Endometrium (tissue), 2 donors: ENCODE data around the gene AIFM1.

Experiments used
- FAIRE-seq: peaks from 2 replicates; lab custom pipeline; 2012; peaks lifted over from hg19 to GRCh38; lab: Jason Lieb, UNC
- donor health status: control.
- donor health status: control.

Gene AIFM1

DNA sequence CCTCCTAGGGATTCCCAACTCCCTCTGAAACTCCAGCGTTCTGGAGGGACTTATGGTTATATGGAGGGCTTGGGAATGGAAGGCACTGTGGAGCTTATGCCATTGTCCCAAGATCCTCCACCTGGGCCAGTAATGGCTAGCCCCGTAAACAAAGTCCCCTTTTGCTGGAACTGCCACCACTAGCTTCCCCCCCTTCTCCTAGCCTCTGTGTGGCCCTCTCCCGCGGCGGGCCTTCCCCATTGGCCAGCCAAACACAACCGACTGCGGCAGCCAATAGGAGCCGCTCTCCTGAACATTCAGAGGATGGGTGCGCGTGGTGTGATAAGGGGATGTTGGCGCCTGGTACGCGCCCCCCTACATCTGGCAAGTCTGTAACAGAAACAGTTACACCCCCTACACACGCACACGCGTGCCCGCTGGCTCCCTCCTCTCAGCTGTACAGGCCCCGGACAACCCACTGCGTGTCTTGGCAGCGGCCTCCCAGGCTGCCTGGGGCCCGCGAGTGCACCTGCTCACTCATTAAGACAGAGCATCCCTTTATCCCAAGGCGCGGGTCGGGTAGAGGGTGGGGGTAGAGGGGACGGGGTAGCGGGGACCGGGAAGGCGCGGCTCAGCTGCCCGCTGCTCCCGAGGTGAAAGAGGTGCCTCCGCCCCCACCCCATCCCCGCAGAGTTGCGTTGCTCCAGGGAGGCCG lies 5.3 kb upstream of the AIFM1 start:
- FAIRE-seq = no peak

DNA sequence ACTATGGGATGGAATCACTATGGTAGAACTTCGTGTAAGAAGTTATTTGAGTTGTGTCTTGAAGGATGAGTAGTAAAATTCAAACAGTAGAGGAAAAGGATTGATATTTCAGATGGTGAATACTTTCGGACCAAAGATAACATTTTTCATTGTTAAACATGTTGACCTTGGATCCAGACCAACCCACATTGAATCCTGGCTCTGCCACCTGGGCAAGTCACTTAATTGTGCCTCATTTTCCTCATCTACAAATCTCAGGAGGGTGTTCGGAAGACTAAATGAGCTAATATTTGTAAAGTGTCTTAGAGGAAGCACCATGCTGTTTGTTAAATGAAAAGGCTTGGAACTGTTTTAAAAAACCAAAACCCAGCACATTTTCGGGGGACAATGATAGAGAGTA lies 1.4 kb upstream of the AIFM1 start:
- FAIRE-seq = no peak

DNA sequence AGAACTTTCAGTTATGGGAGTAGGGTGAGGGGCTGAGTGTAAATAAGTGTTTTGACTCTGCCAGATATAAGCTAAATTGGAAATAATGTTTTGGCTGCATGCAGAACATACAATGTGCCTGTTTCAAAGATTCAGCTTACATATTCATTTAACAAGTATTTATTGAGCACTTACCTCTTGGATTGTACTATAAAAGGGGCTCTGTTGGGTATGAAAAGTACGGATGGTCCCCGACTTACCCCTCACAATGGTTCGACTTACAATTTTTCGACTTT lies 799 bp upstream of the AIFM1 start:
- no peak for FAIRE-seq

DNA sequence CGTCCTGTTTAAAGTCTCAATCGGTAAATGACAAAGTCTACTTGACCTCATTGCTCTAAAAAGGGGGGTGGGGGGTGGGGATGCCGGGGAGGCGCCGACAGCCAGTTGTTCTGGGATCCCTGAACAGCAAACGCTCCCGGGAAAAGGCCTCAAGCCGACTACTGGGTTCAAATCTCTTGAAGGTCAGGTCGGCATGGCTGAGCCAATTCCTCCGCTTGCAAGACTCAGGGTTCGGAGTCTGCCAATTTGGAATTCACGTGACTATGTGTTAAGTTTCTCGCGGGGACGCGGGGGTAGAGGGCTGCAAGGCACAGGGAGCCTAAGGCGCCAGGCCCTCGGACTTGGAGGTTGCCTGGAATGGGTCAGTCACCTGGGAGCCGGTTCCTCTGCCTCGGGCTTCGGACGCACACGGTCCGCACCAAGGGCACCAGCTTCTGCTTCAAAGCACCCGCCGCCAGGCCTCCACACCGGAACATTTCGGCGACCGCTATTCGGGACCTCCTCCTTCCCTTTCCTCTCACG lies 399 bp downstream of the AIFM1 start:
- no peak for FAIRE-seq

DNA sequence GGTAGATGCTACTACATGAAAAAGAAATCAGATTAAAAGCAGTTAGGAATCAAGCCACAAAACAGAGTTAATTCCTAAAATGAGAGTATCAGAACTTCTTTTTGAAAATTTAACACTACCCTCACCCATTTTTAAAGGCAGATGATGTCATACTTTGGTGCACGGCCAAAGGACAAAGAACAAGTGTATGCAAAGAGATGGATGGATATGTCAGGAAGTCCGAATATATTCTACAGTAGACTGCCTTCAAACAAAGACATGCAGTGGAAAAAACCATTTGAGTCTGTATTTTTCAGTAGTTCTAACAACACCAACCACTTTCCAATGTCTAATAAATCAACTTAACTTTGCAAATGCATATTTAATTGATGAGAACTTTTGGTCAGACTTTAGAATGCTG lies 2.2 kb downstream of the AIFM1 start:
- FAIRE-seq = no peak

DNA sequence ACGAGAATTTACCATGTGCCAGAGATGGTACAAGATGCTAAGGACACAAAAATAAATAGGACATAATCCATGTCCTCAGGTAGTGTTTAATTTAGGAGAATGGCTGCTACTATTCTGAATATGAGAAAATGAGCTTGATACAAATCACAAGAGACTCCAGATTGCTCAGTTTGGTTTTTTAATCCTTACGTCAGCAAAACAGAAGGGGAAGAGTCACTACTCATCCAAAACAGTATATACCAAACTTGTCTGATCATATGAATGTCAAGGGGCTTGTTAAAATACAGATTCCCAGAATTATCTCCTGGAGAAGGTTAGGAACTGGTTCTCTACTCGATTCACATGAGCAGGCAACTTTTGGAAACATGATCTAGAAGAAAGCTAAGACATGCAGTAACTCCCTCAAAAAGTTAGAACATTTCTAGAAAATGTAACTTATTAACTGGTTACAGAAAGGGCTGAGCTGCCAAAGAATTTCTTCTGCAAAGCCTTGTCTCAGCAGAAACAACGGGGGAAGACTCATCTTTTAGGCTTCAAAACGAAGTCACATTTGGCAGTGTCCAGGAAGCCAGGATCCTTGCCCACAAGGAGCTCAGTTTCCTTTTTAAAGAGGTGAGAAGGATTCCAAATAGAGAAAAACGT lies 3.4 kb downstream of the AIFM1 start:
- no peak for FAIRE-seq

DNA sequence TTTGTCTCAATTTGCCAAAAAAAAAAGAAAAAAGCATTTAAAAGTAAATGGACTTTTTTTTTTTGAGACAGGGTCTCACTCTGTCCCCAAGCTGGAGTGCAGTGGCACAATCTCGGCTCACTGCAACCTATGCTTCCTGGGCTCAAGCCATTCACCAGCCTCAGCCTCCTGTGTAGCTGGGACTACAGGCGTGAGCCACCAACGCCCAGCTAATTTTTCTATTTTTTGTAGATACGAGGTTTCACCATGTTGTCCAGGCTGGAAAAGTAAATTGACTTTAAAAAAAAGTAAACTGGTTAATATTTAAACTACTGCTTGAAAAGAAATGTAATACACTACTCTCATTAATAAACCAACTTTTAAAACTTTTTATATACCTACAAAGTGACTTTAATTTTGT lies 5.9 kb downstream of the AIFM1 start:
- FAIRE-seq = no peak

DNA sequence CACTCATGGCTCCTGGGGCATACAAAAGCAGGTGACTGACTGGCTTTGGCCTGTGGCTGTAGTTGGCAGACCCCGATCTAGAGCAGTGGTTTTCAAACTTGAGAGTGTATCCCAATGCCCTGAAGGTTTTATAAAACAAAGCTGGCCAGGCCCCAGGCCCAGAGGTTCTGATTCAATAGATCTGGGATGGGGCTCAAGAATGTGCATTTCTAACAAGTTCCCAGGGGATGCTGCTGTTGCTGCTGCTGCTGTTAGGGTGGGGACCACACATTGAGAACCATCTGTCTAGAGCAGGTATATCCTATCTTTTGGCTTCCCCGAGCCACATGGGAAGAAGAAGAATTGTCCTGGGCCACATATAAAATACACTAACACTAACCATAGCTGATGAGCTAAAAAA lies 7.3 kb downstream of the AIFM1 start:
- FAIRE-seq = no peak

DNA sequence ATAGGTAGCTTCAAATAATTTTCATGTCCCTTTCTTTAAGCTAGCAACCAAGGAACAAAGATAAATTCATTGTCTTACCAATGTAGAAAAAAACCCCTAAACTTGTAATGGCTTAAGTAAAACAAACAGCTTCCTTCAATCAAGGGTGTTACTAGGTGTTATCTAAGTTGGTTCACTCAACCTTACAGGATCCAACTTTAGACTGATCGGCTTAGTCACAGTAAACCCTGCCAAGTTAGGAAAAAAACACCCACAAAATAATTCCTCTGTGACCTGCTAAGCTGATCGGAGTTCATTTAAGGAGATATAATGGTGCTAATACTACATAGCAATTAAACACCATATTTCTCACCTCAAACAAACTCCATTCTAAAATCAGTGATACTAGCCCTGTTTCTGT lies 10.1 kb downstream of the AIFM1 start:
- no peak for FAIRE-seq

DNA sequence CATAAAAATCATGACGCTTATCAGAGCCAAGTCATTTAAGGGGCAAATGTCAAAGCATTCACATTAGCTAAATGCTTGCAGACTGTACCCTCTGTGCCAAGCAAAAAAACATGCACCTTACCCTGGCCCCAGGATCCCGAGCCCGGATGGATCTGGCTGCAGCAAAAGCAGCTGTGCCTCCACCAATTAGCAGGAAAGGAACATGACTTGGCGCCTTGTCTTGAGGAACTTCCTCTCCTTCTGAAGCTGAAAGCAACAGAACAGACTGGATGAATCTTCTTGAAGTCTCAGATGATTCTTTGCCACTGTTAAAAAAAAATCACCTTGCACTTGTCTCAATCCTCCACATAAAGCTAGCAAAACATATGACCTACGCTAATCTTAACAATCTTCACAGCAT lies 18.0 kb downstream of the AIFM1 start:
- FAIRE-seq = no peak

DNA sequence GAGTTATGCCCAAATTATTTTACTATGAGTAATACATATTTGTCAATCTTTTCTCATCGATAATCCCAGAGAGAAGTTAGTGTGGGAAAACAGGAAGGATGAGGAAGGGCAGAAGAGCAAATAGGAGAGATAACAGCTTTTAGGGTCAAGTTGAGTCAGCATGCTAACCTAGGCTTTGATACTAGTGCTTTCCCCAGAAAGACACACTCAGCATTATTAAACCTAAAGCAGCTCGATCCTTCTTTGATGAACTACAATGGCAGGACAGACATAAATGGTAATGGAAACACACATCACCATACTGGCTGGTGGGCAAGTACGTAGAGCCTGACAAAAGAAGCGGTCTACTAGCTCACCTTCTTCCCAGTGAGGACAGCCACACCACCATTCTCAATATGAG lies 20.5 kb downstream of the AIFM1 start:
- no peak for FAIRE-seq

DNA sequence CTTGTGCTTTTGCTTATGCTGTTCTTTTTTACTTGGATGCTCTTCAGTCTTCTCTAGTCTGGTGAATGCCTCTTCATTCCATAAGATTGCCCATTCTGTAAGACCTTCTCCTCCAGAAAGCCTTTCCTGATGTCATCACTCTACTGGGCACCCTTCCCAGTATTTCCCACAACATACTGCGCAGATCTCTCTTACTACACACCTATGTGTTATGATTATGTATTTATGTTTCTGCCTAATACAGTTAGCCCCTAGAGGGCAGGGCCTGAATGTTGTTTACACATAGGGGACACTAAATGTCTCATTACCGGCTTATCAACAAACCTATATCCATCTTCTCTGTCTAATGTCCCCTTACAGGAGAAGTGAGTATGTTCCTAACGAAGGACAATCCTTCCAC lies 21.1 kb downstream of the AIFM1 start:
- FAIRE-seq = no peak

DNA sequence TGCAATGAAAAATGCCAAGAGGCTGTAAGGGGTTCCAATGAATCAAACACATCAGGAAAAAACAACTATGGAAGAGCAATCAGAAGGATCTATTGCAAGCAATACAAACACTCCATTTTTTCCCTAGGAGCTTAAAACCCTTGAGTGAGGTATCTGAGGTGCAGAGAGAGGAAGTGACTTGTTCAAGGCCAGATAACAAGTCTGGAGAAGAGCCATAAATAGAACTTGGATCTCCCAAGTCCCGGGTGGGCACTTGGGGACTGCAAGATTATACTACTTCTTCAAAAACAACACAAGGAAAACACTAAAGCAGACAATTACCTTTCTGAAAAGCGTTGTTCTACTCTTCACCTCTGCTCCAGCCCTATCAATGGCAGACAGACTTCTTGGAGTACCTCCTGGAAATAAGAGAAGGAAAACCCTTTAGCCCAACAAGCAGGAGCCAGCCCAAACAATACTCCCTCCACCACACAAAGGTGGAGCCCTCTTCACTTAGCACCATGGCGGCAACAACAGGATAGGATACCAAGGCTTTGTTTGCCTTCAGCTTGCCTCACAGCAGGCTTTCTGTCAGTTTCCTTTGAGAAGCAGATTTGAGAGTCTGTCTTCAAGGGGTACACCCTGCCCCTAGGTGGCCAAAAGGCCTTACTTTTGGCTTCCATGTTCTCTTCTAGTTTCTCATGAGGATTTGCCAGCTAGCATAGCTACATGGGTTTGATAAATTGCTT lies 26.0 kb downstream of the AIFM1 start:
- FAIRE-seq = no peak

DNA sequence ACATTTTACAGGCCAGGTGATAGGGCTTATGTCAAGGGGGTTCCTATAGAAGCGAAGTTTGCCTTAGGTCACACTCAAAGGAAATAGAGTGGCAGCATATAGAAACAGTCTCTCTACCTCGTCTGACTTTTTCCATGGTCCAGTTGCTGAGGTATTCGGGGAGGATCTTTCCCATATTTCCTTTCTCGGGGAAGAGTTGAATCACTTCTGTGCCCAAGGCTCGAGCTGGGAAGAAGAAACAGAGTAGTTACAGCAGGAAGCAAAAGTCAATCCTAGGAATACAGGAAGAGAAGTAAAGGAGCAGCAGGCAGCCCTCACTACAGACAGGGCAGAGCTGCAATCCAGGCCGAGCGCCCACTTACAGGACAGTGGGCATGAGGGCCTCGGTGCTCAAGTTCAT lies 28.7 kb downstream of the AIFM1 start:
- FAIRE-seq = no peak

DNA sequence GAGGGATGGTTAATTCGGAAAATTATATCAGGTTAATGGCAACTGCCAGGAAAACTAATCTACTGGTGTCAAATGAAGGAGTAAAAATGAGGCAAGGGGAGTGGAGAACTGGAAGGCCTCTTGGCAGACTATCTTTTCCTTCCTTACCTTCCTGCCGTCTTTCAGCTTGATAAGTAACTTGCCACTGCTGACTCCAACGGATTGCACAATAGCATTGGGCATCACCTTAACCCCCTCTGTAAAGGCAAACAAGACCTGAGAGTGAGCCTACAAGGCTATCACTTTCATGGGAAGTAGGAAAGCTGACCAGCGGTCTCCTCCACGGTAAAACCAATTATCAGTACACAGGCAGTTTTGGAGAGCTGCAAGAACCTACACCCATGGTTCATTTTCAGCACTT lies 29.1 kb downstream of the AIFM1 start:
- no peak for FAIRE-seq

DNA sequence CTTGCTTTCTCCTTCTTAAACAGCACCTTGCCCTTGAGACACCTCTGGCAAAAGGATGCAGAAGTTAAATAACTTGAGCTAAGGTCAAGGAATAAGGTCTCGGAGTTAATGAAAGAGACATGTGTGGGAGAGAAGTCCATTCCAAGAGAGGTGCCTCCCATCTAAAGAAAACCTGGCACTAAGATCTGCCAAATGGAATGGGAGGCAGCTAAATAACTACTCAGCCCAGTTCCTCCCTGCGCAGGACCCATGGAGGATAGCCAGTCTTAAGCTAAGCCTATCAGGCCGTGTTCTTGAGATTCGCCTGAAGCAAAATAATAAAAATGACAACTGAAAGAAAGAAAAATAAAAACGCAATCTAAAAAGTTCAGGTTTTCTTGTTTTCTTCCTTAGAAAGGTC lies 34.7 kb downstream of the AIFM1 start:
- no peak for FAIRE-seq

DNA sequence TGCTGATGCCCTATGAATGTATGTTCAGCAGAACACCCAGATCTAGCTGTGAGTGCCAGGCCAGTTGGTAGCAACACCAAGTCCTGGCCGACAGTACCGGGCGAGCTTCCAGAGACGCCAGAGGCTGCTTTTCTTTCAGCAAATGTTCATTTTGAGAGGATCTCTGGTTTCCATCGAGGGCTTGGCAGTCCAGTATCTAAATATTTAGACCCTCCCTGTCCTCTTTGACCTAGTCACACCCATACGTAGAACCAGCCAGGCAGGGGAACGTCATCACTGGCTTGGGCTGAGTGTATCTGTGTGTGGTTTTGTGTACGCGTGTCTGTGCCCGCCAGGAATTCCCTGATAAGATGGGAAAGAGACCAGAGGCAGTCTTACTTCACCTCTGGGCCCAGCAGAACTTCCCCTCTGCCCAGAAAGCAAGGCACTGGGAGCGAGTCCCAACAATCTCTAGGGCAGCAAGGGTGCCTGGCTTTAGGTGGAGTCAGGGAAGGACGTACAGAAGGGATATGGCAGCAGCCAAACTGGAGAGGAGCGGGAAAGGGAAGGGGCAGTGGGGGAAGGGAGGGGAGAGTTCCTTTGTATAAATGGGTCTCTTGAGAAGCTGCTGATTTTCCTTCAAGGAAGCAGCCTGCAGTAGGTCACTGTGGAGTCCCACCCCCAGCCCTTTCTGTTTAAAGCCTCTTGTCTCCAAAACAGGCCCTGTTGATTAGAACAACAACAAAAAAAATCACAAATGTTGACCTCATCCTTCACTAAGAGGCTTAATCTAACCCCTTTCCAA lies 40.4 kb downstream of the AIFM1 start:
- no peak for FAIRE-seq

DNA sequence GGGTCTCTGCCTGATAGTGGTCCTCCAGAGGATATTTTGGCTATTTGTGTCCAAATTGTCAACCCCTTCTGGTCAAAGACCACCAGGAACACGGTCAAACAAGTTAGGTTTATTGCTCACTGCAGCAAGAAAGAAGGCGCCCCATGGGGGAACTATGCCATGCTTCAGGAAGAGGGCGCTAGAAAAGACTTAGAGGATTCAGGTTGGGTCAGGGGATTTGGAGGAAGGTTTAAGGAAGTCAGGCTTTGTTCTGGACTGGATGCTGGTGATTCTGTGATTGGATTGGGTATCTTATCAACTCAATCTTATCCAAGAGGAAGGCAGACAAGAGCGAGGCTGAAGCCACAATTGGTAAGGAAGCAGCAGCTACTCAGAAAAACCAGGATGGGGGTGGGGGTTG lies 41.1 kb downstream of the AIFM1 start:
- FAIRE-seq = no peak

DNA sequence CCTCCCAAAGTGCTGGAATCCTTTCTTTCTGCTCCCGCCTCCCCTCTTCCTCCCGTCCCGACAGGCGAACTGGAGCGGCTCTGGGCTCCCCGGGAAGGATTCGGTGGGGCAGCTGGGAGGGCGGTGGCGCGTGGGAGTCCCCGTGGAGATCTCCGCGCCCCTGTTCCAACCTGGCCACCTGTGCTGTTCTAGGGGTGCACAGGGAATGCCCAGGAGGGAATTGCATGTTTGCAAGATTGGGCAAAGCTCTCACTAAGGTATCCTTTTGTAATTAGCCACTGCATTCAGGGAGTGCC lies 44.2 kb downstream of the AIFM1 start:
- no peak for FAIRE-seq

DNA sequence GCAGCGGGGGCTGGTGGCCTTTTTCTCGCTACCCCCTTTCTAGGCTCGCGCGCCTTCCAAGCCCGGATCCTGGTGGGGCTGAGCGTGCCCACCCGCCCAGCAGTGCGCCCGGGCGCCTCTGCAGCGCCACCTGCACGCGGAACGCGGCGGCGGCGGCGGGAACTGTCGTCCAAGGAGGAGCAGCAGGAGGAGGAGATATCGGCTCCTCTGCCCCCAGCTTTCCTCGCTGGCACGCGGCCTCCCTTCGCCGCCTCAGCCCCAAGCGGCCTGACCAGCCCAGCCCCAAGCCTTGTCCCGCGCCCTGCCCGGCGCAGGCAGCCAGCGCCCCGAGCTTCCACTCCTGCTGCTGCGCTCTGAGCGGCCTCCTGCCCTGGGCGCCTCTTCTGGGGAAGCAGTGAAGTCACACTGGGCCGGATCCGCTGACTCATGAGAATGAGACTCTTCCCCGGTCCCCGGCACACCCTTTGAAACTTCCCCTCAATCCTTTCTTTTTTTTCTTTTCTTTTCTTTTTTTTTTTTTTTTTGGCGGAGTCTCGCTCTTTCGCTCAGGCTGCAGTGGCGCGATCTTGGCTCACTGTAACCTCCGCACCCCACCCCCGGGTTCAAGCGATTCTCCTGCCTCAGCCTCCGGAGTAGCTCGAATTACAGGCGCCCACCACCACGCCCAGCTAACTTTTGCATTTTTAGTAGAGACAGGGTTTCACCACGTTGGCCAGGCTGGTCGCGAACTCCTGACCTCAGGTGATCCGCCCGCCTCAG lies 44.7 kb downstream of the AIFM1 start:
- no peak for FAIRE-seq

DNA sequence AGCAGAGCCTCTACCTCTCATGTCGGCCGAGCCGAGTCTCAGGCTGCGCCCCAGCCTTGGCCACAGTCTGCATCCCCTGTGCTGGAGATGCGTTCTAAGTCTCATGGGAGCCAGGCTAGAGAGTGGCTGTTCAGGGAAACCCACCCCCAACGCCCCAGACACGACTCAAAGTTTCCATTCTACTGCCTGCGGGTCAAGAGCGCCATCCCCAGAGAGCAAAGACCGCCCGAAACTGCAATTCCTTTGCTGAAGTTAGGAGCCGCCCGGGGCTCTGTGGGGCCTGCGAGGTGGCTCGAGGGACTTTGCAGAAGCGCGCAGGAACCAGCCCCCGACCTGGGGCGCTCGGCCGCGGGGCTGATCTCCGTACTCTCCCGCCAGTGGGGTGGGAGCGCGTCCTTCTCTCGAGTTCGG lies 45.3 kb downstream of the AIFM1 start:
- FAIRE-seq = no peak

DNA sequence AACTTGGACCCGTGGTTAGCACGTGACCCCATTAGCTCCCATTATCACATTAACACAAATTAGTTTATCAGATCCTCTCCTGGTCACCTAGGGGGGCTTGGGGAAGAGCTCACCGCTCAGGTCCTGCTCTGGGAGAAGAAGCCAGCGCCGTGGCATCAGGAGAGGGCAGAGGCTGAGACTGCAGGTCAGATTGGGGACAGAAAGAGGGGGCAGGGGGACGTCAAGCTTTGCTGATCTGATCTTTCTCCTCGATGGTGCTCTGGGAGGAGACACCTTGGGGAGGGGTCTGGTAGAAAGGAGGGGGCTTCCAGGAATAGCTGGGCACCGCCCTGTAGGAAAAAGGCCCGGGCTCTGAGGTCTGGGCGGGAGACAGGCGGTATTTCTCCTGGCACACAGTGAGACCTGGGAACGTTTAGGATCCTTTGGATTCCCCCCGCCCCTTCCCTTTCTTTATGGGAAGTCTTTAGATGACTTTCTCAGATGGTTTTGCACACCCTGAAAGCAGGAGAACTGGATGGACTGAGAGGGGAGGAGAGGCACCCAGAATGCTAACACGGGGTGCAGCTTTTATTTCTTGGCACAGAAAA lies 46.2 kb downstream of the AIFM1 start:
- FAIRE-seq = no peak
